Type B pancreatic cell (in vitro differentiated cells): ENCODE results near the gene NIFK. TPM values are rescaled to one million over a fixed set of nuclear protein-coding genes. Genes with fewer than 3 reads are reported as not detected.

Source experiments
- DNase-seq: peaks from one replicate; pipeline ENCODE4 v3.0.0; 2021; ENCODE audit warnings: mixed read lengths; ENCODE audit not compliant: unreplicated experiment; ENCODE audit errors: extremely low spot score
- H3K27ac Mint-ChIP-seq: 2 replicates; pipeline ENCODE4 v1.8.0; 2021; ENCODE audit warnings: mild to moderate bottlenecking, mixed read lengths
- H3K27me3 Mint-ChIP-seq: 2 replicates; pipeline ENCODE4 v1.8.0; 2021; ENCODE audit warnings: mixed read lengths
- H3K36me3 Mint-ChIP-seq: 2 replicates; pipeline ENCODE4 v1.8.0; 2021; ENCODE audit warnings: mixed read lengths
- H3K4me1 Mint-ChIP-seq: one replicate; pipeline ENCODE4 v1.8.0; 2021; ENCODE audit warnings: mixed read lengths; ENCODE audit not compliant: unreplicated experiment
- H3K4me3 Mint-ChIP-seq: 2 replicates; pipeline ENCODE4 v1.8.0; 2021; ENCODE audit warnings: mild to moderate bottlenecking, mixed read lengths
- H3K9me3 Mint-ChIP-seq: 2 replicates; pipeline ENCODE4 v1.8.0; 2021; ENCODE audit warnings: mixed read lengths
- total RNA-seq: library from RNA; stranded (reverse); gene quantifications from 2 replicates; pipeline ENCODE4 v1.2.1, GENCODE V29; 2021; ENCODE audit warnings: low replicate concordance
- TF ChIP-seq, protein P1 (sequence below): fragments of 200-600 bp; sonication (generic); conservative IDR thresholded peaks from 2 replicates; pipeline ENCODE4 v1.5.0; 2021; ENCODE audit warnings: antibody characterized with exemption, mild to moderate bottlenecking

NIFK gene
- total RNA-seq, 1 donor from 2014 or later = 60.9 TPM

DNA sequence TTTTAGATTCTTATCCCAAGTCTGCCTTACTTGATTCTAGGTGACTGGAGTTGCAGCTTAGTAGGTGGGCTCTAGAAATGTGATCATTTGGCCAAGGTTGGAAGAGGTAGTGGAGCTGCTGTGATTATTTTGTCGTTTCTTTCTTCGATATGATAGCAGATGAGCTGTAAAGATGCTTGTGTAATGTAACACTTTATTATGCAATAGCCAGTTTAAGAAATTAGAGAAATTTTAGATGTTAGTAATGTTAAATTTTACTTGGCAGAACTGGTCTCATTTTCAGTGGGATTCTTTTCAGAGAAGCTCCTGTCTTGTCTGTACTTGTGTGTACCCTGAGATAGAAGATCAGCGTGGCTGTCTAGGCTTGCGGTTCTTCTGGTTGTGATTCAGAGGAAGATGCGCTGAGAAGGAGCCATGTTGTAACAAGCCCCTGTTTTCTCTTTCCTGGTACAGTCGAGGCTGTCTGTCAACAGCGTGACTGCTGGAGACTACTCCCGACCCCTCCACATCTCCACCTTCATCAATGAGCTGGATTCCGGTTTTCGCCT, 28.1 kb upstream of the NIFK start:
- Mint-ChIP-seq H3K4me3 (no peak overlapping the region), H3K9me3 (no peaks in the 10 kb centered on the region), H3K27ac (no peak overlapping the region), H3K4me1 (no peaks in the 10 kb centered on the region), H3K27me3 (no peaks in the 10 kb centered on the region), H3K36me3 (peaks cover 34% of the 10 kb centered on the region)
- no peak for DNase-seq
- TF ChIP-seq, protein P1, sequence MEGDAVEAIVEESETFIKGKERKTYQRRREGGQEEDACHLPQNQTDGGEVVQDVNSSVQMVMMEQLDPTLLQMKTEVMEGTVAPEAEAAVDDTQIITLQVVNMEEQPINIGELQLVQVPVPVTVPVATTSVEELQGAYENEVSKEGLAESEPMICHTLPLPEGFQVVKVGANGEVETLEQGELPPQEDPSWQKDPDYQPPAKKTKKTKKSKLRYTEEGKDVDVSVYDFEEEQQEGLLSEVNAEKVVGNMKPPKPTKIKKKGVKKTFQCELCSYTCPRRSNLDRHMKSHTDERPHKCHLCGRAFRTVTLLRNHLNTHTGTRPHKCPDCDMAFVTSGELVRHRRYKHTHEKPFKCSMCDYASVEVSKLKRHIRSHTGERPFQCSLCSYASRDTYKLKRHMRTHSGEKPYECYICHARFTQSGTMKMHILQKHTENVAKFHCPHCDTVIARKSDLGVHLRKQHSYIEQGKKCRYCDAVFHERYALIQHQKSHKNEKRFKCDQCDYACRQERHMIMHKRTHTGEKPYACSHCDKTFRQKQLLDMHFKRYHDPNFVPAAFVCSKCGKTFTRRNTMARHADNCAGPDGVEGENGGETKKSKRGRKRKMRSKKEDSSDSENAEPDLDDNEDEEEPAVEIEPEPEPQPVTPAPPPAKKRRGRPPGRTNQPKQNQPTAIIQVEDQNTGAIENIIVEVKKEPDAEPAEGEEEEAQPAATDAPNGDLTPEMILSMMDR = no peak

DNA sequence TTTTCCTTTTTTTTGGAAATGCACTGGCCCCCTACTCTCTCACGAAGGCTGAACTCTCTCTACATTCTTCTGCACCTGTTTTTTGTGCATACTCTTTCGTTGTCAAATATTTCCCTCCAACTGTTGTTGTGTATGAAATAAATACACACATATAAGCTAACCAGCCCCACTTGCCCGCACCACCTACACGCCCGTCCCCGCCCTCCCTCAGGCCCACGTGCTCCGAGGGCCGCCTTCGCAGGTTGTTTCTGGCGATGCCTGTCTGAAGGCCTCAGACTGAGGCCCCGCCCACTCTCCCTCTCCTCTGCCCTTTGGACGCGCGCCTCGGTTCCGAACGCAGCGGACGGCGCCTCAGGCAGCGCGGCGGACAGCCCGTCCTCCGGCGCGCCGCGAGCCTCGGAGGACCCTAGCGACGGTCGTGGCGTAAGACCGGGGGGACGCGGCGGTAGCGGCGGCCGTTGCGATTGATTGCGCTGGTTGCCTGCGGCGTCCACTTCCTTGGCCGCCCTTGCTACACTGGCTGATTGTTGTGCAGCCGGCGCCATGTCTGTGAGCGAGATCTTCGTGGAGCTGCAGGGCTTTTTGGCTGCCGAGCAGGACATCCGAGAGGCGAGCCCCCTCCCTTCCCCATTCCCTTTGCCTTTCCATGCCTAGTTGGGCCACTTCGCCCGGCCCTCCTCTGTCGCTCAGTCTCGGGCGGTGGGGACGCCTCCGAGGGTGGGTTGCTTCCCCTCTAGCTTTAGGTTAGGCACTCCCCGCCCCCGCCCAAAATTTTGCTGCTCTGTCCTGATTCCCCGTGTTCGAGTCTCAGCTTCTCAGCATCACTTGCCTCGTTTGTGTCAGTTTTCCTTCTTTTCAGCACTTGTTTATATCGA, 18.8 kb upstream of the NIFK start, which contains the start of gene TSN:
Gene TSN, plus strand, starts transcription at position 415 of the 875 bp plus-strand sequence. Its CDS starts 129 bp downstream, at position 544.
- Mint-ChIP-seq H3K9me3 (no peaks in the 10 kb centered on the region), H3K27ac (peak within 1 kb of the TSS; percentile 93), H3K4me3 (peak within 1 kb of the TSS; percentile 91), H3K27me3 (no peaks in the 10 kb centered on the region), H3K4me1 (peaks cover 7% of the 10 kb centered on the region), H3K36me3 (peaks cover 5% of the 10 kb centered on the region)
- peak; percentile 98 for DNase-seq
- TF ChIP-seq, protein P1 = no peak

DNA sequence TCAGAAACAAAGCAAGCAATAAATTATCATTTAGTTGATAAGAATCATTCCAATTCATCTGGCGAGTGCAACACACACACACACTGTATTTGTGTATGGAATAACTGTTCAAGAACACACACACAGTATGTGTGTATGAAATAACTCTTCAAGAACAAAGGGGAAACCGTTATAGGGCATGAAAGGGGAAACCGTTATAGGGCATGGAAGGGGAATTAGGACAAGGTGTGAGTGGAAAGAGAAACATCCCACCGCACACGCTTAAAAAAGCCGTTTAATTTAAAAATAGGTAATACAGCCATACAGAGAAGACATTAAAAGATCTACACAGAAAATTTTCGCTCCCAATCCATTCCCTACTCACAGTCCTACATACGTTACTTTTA, 18.2 kb upstream of the NIFK start:
- Mint-ChIP-seq H3K27ac (peak overlapping the region; percentile 93), H3K4me1 (peaks cover 7% of the 10 kb centered on the region), H3K4me3 (peak overlapping the region; percentile 91), H3K27me3 (no peaks in the 10 kb centered on the region), H3K9me3 (no peaks in the 10 kb centered on the region), H3K36me3 (peaks cover 5% of the 10 kb centered on the region)
- TF ChIP-seq, protein P1 = no peak
- no peak for DNase-seq

DNA sequence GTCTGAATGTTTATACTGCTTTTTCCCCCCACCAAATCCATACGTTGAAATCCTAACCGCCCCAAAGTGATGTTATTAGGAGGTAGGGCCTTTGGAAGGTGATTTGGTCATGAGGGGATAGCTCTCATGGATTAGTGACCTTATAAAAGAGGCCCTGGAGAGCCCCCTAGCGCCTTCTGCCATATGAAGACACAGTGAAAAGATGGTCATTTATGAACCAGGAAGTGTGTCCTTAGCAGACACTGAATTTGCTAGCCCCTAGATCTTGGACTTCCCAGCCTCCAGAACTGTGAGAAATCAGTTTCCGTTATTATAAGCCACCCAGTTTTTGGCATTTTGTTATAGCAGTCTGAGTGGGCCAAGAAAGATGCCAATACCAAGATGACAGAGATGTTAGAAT, 11.5 kb upstream of the NIFK start:
- Mint-ChIP-seq H3K9me3 (no peaks in the 10 kb centered on the region), H3K4me1 (no peaks in the 10 kb centered on the region), H3K27me3 (no peaks in the 10 kb centered on the region), H3K4me3 (no peak overlapping the region), H3K36me3 (no peaks in the 10 kb centered on the region), H3K27ac (no peak overlapping the region)
- TF ChIP-seq, protein P1 = peak; percentile 55
- DNase-seq = no peak

DNA sequence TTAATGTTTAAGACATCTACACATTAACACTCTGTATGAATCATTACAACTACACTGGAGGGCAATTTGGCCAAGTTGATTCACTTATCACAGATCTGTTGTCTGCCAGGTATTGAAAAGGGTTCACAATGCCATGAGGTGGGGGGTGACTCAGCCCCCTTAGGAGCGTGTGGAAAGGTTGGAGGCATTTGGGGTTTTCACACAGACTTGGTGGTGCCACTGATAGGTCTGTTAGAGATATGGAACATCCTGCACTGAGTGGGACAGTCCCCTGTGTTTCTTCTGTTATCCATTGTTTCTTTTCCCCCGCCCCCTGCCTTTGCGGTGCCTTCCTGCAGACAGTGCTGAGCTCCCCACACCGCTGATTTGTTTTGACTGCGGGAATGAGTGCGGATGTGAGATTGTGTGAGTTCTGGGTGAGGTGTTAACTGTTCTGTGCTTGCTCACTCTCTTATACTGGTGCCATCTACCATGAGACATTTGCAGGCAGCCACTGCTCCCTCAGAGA, 9.4 kb upstream of the NIFK start:
- Mint-ChIP-seq H3K36me3 (no peaks in the 10 kb centered on the region), H3K27me3 (no peaks in the 10 kb centered on the region), H3K9me3 (no peaks in the 10 kb centered on the region), H3K27ac (no peak overlapping the region), H3K4me1 (no peaks in the 10 kb centered on the region), H3K4me3 (no peak overlapping the region)
- no peak for DNase-seq
- TF ChIP-seq, protein P1 = no peak
